ENCODE data around the gene CDX2. TPM values are rescaled to one million over a fixed set of nuclear protein-coding genes. Genes with fewer than 3 reads are reported as not detected.

The CDX2 gene
- total RNA-seq, 1 donor from 2014 or later: not detected

- no peaks in the 10 kb centered on the region for H3K9me3 Mint-ChIP-seq (ENCODE audit: low read depth)
- H3K4me1 Mint-ChIP-seq (ENCODE audit: low read depth): peaks cover 7% of the 10 kb centered on the region
- H3K27me3 Mint-ChIP-seq (ENCODE audit: low read depth): peaks cover 87% of the 10 kb centered on the region
- no peak for TF ChIP-seq CTCF (IDR thresholded peaks at IDR 0.05)
- H3K36me3 Mint-ChIP-seq (ENCODE audit: low read depth): no peaks in the 10 kb centered on the region
- DNase-seq (ENCODE audit: low spot score): no peak
- H3K4me3 Mint-ChIP-seq (ENCODE audit: unreplicated experiment): no peak overlapping the region
- no peak overlapping the region for H3K27ac Mint-ChIP-seq (ENCODE audit: unreplicated experiment)
These were observed 5.0 kb upstream of the CDX2 start for GRCh38 chr13:27973961-27974662.

DNA sequence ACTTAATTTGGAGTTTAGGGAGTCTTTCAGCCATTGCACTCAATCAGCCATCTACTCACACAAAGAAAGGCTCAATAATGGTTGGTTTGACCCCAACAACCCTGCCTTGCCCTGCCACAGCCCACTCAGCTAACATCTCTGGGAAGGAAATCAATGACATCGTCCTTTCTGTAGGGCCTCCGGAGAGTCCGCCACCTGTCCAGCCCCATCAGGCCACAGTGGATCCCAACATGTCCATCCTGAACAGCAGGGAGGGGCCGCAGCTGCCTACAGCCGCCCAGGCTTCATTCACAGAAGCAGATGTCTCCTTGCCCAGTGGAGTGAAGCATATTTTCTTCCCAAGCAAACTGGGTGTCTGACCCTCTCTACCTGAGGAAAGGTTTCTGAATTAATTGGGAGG, 4.2 kb upstream of the CDX2 start:
- Mint-ChIP-seq H3K9me3 (ENCODE audit: low read depth) (no peaks in the 10 kb centered on the region), H3K27me3 (ENCODE audit: low read depth) (peaks cover 81% of the 10 kb centered on the region), H3K4me3 (ENCODE audit: unreplicated experiment) (no peak overlapping the region), H3K4me1 (ENCODE audit: low read depth) (peaks cover 8% of the 10 kb centered on the region), H3K27ac (ENCODE audit: unreplicated experiment) (no peak overlapping the region), H3K36me3 (ENCODE audit: low read depth) (no peaks in the 10 kb centered on the region)
- no peak for TF ChIP-seq CTCF (IDR thresholded peaks at IDR 0.05)
- no peak for DNase-seq (ENCODE audit: low spot score)

GRCh38 chr13:27972478-27972820, 3.3 kb upstream of the CDX2 start:
- Mint-ChIP-seq H3K4me3 (ENCODE audit: unreplicated experiment) (no peak overlapping the region), H3K27me3 (ENCODE audit: low read depth) (peaks cover 84% of the 10 kb centered on the region), H3K27ac (ENCODE audit: unreplicated experiment) (no peak overlapping the region), H3K36me3 (ENCODE audit: low read depth) (no peaks in the 10 kb centered on the region), H3K9me3 (ENCODE audit: low read depth) (no peaks in the 10 kb centered on the region), H3K4me1 (ENCODE audit: low read depth) (peaks cover 9% of the 10 kb centered on the region)
- no peak for TF ChIP-seq CTCF (IDR thresholded peaks at IDR 0.05)
- no peak for DNase-seq (ENCODE audit: low spot score)

DNA sequence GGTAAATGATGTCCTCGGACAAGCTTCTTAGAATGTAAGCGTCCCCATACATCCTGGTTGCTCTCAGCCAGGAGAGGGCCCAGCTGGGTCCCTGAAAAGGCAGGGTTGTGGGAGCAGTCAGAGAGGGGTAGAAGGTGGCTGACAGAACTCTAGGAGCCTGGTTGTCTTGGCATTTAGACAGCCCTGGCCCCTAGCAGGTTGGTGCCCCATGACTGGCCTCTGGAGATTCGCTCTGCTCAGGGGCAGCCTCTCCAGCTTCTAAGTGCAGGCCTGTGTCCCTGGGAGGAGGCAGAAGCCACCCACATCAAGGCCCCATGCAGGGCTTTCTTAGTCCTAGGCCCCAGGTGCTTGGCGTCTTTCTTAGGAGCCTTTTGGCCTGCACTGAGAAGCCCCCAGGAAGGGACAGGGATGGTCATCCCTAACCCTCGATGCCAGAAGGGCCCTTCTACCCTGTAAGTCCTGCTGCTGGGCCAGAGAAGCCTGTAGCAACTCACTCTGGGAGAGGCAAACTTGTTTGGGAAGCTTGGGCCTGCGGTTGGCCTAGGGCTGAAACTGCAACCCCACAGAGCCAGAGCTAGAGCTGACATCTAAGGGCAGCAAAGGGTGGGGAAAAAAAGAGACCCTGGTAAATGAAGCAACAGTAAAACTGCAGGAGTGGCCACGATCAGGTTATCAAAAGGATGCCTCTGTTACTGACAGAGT, 2.8 kb upstream of the CDX2 start:
- Mint-ChIP-seq H3K36me3 (ENCODE audit: low read depth) (no peaks in the 10 kb centered on the region), H3K9me3 (ENCODE audit: low read depth) (no peaks in the 10 kb centered on the region), H3K27me3 (ENCODE audit: low read depth) (peaks cover 84% of the 10 kb centered on the region), H3K27ac (ENCODE audit: unreplicated experiment) (no peak overlapping the region), H3K4me3 (ENCODE audit: unreplicated experiment) (no peak overlapping the region), H3K4me1 (ENCODE audit: low read depth) (peaks cover 9% of the 10 kb centered on the region)
- no peak for DNase-seq (ENCODE audit: low spot score)
- TF ChIP-seq CTCF (IDR thresholded peaks at IDR 0.05): no peak

GRCh38 chr13:27971236-27971645, 2.1 kb upstream of the CDX2 start:
- Mint-ChIP-seq H3K27ac (ENCODE audit: unreplicated experiment) (no peak overlapping the region), H3K36me3 (ENCODE audit: low read depth) (no peaks in the 10 kb centered on the region), H3K4me1 (ENCODE audit: low read depth) (peaks cover 12% of the 10 kb centered on the region), H3K27me3 (ENCODE audit: low read depth) (peaks cover 84% of the 10 kb centered on the region), H3K9me3 (ENCODE audit: low read depth) (no peaks in the 10 kb centered on the region), H3K4me3 (ENCODE audit: unreplicated experiment) (no peak overlapping the region)
- no peak for DNase-seq (ENCODE audit: low spot score)
- TF ChIP-seq CTCF (IDR thresholded peaks at IDR 0.05): no peak

All from chondrocyte (in vitro differentiated cells).